ENCODE measurements around the gene OR1F1. TPM values are rescaled to one million over a fixed set of nuclear protein-coding genes. Genes with fewer than 3 reads are reported as not detected.

OR1F1 gene
- total and polyA plus RNA-seq, 2 of the 8 experiments (the other 6 are each of a cell fraction or from before 2014, with no cell fraction given): 0.52 to 1.2 TPM

DNA sequence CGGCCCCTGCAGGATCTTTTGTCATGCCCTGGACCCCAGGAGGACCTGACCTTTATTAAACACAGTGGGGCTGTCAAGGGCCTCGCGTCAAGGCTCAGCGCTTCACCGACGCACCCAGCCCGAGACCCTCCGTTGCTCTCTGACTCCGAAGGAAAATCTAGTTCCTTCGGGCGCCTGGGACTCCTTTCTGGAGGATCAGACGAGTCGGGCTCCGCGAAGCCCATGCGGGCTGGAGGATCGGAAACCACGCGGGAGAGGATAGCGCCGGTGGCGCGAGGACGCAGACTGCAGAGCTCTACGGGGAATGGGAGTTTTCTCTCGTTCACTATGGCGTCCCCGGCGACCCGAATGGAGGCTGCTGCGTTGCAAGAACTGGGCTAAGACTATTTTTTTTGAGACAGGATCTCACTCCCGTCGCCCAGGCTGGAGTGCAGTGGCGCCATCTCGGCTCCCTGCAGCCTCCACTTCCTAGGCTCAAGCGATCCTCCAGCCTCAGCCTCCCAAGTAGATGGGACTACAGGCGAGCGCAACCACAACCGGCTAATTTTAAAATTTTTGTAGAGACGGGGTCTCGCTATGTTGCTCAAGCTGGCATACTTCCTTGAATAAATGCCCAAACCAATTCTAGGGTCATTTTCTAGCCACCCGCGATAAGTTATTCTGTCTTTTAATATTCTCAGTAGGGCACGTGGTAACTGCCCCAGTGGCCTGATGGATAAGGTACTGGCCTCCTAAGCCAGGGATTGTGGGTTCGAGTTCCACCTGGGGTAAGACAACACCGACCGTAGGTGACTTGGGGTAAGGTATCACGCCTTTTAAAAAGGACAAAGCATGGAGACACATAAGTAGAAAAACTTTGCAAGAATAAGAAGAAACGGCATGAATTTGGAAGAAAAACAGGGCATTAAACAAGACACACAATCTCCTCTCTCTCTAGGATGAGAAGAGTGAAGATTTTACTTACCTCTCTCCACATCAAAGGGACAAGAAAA lies 5.5 kb downstream of the OR1F1 start (continued):
- TF ChIP-seq, protein P1, sequence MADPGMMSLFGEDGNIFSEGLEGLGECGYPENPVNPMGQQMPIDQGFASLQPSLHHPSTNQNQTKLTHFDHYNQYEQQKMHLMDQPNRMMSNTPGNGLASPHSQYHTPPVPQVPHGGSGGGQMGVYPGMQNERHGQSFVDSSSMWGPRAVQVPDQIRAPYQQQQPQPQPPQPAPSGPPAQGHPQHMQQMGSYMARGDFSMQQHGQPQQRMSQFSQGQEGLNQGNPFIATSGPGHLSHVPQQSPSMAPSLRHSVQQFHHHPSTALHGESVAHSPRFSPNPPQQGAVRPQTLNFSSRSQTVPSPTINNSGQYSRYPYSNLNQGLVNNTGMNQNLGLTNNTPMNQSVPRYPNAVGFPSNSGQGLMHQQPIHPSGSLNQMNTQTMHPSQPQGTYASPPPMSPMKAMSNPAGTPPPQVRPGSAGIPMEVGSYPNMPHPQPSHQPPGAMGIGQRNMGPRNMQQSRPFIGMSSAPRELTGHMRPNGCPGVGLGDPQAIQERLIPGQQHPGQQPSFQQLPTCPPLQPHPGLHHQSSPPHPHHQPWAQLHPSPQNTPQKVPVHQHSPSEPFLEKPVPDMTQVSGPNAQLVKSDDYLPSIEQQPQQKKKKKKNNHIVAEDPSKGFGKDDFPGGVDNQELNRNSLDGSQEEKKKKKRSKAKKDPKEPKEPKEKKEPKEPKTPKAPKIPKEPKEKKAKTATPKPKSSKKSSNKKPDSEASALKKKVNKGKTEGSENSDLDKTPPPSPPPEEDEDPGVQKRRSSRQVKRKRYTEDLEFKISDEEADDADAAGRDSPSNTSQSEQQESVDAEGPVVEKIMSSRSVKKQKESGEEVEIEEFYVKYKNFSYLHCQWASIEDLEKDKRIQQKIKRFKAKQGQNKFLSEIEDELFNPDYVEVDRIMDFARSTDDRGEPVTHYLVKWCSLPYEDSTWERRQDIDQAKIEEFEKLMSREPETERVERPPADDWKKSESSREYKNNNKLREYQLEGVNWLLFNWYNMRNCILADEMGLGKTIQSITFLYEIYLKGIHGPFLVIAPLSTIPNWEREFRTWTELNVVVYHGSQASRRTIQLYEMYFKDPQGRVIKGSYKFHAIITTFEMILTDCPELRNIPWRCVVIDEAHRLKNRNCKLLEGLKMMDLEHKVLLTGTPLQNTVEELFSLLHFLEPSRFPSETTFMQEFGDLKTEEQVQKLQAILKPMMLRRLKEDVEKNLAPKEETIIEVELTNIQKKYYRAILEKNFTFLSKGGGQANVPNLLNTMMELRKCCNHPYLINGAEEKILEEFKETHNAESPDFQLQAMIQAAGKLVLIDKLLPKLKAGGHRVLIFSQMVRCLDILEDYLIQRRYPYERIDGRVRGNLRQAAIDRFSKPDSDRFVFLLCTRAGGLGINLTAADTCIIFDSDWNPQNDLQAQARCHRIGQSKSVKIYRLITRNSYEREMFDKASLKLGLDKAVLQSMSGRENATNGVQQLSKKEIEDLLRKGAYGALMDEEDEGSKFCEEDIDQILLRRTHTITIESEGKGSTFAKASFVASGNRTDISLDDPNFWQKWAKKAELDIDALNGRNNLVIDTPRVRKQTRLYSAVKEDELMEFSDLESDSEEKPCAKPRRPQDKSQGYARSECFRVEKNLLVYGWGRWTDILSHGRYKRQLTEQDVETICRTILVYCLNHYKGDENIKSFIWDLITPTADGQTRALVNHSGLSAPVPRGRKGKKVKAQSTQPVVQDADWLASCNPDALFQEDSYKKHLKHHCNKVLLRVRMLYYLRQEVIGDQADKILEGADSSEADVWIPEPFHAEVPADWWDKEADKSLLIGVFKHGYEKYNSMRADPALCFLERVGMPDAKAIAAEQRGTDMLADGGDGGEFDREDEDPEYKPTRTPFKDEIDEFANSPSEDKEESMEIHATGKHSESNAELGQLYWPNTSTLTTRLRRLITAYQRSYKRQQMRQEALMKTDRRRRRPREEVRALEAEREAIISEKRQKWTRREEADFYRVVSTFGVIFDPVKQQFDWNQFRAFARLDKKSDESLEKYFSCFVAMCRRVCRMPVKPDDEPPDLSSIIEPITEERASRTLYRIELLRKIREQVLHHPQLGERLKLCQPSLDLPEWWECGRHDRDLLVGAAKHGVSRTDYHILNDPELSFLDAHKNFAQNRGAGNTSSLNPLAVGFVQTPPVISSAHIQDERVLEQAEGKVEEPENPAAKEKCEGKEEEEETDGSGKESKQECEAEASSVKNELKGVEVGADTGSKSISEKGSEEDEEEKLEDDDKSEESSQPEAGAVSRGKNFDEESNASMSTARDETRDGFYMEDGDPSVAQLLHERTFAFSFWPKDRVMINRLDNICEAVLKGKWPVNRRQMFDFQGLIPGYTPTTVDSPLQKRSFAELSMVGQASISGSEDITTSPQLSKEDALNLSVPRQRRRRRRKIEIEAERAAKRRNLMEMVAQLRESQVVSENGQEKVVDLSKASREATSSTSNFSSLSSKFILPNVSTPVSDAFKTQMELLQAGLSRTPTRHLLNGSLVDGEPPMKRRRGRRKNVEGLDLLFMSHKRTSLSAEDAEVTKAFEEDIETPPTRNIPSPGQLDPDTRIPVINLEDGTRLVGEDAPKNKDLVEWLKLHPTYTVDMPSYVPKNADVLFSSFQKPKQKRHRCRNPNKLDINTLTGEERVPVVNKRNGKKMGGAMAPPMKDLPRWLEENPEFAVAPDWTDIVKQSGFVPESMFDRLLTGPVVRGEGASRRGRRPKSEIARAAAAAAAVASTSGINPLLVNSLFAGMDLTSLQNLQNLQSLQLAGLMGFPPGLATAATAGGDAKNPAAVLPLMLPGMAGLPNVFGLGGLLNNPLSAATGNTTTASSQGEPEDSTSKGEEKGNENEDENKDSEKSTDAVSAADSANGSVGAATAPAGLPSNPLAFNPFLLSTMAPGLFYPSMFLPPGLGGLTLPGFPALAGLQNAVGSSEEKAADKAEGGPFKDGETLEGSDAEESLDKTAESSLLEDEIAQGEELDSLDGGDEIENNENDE (IDR thresholded peaks at IDR 0.05; ENCODE audit: insufficient replicate concordance, low read length): no peak
- no peak for TF ChIP-seq CTBP2 (IDR thresholded peaks at IDR 0.05; ENCODE audit: borderline replicate concordance, insufficient read depth, insufficient read length, low read length)
- no peak for TF ChIP-seq GTF2F1 (IDR thresholded peaks at IDR 0.05; ENCODE audit: borderline replicate concordance, low read depth, low read length)
- TF ChIP-seq, protein P2, sequence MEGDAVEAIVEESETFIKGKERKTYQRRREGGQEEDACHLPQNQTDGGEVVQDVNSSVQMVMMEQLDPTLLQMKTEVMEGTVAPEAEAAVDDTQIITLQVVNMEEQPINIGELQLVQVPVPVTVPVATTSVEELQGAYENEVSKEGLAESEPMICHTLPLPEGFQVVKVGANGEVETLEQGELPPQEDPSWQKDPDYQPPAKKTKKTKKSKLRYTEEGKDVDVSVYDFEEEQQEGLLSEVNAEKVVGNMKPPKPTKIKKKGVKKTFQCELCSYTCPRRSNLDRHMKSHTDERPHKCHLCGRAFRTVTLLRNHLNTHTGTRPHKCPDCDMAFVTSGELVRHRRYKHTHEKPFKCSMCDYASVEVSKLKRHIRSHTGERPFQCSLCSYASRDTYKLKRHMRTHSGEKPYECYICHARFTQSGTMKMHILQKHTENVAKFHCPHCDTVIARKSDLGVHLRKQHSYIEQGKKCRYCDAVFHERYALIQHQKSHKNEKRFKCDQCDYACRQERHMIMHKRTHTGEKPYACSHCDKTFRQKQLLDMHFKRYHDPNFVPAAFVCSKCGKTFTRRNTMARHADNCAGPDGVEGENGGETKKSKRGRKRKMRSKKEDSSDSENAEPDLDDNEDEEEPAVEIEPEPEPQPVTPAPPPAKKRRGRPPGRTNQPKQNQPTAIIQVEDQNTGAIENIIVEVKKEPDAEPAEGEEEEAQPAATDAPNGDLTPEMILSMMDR (IDR thresholded peaks at IDR 0.05; ENCODE audit: control extremely low read depth in 1 of 3, insufficient read depth in 1 of 3, low read depth in 1 of 3, low read length in 3 of 3): no peak
